Spinal cord (tissue), 4 donors: ENCODE results near the gene MRAS. TPM values are rescaled to one million over a fixed set of nuclear protein-coding genes. Genes with fewer than 3 reads are reported as not detected.

Source experiments
- polyA plus RNA-seq, 2 donors: library from polyadenylated mRNA; unstranded; fragments of 120-200 nt; gene quantifications; one replicate each; pipeline ENCODE4 v1.2.1, GENCODE V29; 2013; ENCODE audit not compliant: insufficient read length in 2 of 2
- total RNA-seq, 2 donors: library from RNA; depleted of rRNA in 1 of 2; stranded (reverse); fragments of 120-200 nt in 1 of 2; fragments of >200 nt in 1 of 2; gene quantifications; one replicate each; pipeline versions ENCODE4 v1.2.3 to v1.2.4, GENCODE V29; 2013 to 2014

The MRAS gene
- total and polyA plus RNA-seq, 4 donors = 55.0 to 83.9 (median 81.7) TPM

Other genes with a start within 250 kb of the MRAS start
- 10 to 100 TPM; 10.8 to 28.4 TPM for gene DZIP1L, start 233.0 kb upstream of the MRAS start, total RNA-seq
- gene DZIP1L, start 233.0 kb upstream of the MRAS start, polyA plus RNA-seq = 10 to 100 TPM; 14.5 to 14.8 TPM
- gene A4GNT, start 216.2 kb upstream of the MRAS start, total RNA-seq = not detected
- under 1 TPM; 0.15 to 0.33 TPM for gene A4GNT, start 216.2 kb upstream of the MRAS start, polyA plus RNA-seq
- gene DBR1, start 173.7 kb upstream of the MRAS start, total RNA-seq = 10 to 100 TPM; 16.6 to 19.9 TPM
- 10 to 100 TPM; 11.9 to 14.4 TPM for gene DBR1, start 173.7 kb upstream of the MRAS start, polyA plus RNA-seq
- gene ARMC8, start 161.3 kb upstream of the MRAS start, total RNA-seq = 10 to 100 TPM; 55.0 to 84.3 TPM
- gene ARMC8, start 161.3 kb upstream of the MRAS start, polyA plus RNA-seq = 10 to 100 TPM; 48.4 to 55.4 TPM
- 1 to 10 TPM; 5.6 to 7.6 TPM for gene NME9, start 18.7 kb upstream of the MRAS start, total RNA-seq
- gene NME9, start 18.7 kb upstream of the MRAS start, polyA plus RNA-seq = 1 to 10 TPM; 9.0 to 9.6 TPM
- gene ESYT3, start 86.0 kb downstream of the MRAS start, total RNA-seq = 1 to 10 TPM; 4.9 to 6.5 TPM
- 1 to 10 TPM; 4.3 to 6.7 TPM for gene ESYT3, start 86.0 kb downstream of the MRAS start, polyA plus RNA-seq
- 10 to 100 TPM; 43.3 to 50.9 TPM for gene CEP70, start 245.7 kb downstream of the MRAS start, total RNA-seq
- 10 to 100 TPM; 29.7 to 35.8 TPM for gene CEP70, start 245.7 kb downstream of the MRAS start, polyA plus RNA-seq